Bronchial epithelial cell (primary cell): Measurements from ENCODE around the gene ACTN4. TPM values are rescaled to one million over a fixed set of nuclear protein-coding genes. Genes with fewer than 3 reads are reported as not detected.

Experiments
- DNase-seq: peaks from one replicate; pipeline ENCODE4 v3.0.0-alpha.2; 2010; ENCODE audit warnings: low read depth
- FAIRE-seq: peaks from 2 replicates; lab custom pipeline; 2011; peaks lifted over from hg19 to GRCh38; lab: Jason Lieb, UNC
- H3K27me3 ChIP-seq: 2 replicates; pipeline ENCODE4 v1.5.1; 2011; ENCODE audit warnings: low read length; ENCODE audit not compliant: control insufficient read depth, insufficient read depth
- H3K36me3 ChIP-seq: 2 replicates; pipeline ENCODE4 v1.5.1; 2011; ENCODE audit warnings: low read length; ENCODE audit not compliant: control insufficient read depth, insufficient read depth
- H3K4me3 ChIP-seq: 2 replicates; pipeline ENCODE4 v1.5.1; 2011; ENCODE audit warnings: mild to moderate bottlenecking, low read depth, low read length, control low read depth
- total RNA-seq: library from RNA; depleted of rRNA; stranded (reverse); fragments of >200 nt; gene quantifications from 2 replicates; pipeline ENCODE4 v1.2.1, GENCODE V29; 2014
- TF ChIP-seq, protein P1 (sequence below): IDR thresholded peaks from 2 replicates; pipeline ENCODE4 v1.5.1; 2011; ENCODE audit warnings: mild to moderate bottlenecking, moderate library complexity, low read length, control low read depth, inconsistent platforms; ENCODE audit not compliant: insufficient read depth, severe bottlenecking

The ACTN4 gene
- total RNA-seq, 1 donor from 2014 or later = 130 TPM

DNA sequence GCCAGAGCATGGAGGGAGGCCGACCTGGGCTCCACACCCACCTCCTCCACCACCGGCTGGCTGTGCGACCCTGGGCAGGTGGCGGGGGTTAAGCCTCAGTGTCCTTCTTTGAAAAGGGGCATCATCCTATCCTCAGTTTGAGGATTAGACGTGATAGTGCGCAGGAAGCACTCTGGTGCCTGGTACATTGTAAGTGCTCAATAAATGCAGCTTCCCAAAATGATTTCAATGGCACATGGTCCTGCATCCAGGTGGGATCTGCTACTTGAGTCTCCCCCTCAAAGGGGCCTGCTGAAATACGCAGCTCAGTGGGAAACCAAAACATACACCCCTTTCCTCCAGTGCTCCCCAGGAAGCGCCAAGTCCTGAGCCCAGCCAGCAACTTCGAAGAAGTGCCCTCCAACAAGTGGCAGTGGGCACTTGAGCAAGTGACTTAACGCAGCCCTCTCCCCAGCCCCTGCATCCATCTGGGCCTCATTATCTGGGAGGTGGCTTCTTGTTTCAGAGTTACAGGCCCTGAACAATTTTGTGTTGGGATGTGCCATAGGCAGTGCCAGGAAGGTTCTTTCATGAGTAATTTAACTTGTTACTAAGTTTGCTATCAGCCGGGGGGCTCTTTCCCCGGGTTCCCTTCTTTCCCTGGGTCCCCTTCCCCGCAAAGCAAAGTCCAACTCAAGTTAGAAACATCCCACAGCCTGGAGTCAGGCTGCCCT, 17.9 kb downstream of the ACTN4 start:
- TF ChIP-seq, protein P1, sequence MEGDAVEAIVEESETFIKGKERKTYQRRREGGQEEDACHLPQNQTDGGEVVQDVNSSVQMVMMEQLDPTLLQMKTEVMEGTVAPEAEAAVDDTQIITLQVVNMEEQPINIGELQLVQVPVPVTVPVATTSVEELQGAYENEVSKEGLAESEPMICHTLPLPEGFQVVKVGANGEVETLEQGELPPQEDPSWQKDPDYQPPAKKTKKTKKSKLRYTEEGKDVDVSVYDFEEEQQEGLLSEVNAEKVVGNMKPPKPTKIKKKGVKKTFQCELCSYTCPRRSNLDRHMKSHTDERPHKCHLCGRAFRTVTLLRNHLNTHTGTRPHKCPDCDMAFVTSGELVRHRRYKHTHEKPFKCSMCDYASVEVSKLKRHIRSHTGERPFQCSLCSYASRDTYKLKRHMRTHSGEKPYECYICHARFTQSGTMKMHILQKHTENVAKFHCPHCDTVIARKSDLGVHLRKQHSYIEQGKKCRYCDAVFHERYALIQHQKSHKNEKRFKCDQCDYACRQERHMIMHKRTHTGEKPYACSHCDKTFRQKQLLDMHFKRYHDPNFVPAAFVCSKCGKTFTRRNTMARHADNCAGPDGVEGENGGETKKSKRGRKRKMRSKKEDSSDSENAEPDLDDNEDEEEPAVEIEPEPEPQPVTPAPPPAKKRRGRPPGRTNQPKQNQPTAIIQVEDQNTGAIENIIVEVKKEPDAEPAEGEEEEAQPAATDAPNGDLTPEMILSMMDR = no peak

DNA sequence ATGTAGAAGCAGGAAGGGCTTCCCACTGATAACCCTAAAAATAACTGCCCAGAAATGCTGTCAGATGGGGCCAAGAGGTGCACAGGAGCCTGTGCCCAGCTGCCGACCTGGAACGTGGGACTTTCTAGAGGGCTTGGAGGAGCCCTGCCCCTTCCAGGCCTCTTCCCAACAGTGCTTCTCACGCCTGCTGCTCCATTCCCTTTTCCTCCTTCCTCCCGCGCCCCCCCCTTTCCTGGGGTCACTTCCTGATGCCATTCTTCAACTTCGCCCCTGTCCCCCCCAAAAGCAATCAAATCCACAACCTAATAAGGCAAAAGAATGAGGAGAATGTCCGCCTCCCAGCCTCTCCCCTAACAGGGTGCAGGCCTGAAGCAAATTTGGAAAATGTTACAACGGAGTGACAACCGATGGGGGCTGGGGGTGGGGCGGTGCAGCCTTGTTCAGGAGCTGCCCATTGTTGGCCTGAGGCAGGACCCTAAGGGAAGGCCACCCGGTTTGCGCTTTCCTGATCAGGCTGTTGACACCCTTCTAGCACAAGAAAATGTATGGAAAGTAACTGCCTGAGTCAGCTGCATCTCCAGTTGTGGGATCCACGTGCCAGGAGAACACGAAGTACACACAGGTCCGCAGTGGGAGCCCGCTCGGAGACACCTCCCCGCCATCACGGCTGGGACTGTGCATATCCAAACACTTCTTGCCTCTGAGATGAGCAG, 18.7 kb downstream of the ACTN4 start:
- no peak overlapping the region for H3K4me3 ChIP-seq
- no peaks in the 10 kb centered on the region for H3K27me3 ChIP-seq
- DNase-seq = no peak
- H3K36me3 ChIP-seq = peaks cover 17% of the 10 kb centered on the region
- FAIRE-seq = no peak
- TF ChIP-seq, protein P1 = no peak

More for the DNA sequence above, 17.9 kb downstream of the ACTN4 start:
- FAIRE-seq = no peak
- Histone ChIP-seq H3K27me3 (no peaks in the 10 kb centered on the region), H3K36me3 (peaks cover 21% of the 10 kb centered on the region), H3K4me3 (no peak overlapping the region)
- DNase-seq = no peak

DNA sequence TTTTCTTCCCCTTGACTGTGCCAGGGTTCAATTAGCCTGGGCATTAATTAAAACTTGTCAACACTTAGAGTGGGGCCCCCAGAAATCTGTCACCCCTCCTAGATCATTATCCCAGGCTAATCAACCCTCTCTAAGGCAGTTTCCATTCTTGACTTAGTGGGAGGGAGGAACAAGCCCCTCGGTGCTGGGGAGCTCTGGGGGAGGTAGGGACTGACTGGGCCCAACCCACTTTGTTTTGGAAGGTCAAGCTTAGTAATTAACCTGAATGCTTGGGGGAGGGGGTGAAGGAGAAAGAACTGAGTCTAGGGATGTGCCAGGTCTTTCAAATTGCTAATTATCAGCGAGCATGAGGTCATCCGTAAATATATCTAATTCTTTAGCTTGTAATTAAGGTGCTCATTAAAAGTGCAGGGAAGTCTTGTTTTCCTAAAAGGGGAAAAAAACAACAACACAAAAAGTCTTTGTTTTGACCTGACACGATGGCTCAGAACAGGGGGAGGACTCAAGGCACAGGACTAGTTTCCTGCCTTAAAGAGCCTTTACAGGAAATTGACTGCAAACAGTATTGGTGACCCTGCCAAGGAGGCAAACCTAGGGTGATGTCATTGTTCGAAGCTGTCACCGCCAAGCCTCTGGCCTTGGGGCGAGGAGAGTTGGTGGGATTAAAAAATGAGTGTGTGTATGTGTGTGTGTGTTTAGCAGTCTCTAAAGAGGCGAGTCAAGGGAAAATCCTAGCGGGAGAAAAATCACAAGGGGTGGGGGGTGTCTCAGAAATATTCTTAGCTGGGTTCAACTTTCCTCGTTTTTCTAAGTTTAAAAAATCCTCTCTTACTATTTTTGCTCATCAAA, 19.4 kb downstream of the ACTN4 start:
- Histone ChIP-seq H3K4me3 (no peak overlapping the region), H3K27me3 (no peaks in the 10 kb centered on the region), H3K36me3 (peaks cover 17% of the 10 kb centered on the region)
- FAIRE-seq (no peak), DNase-seq (peak; percentile 82)
- TF ChIP-seq, protein P1 = no peak

DNA sequence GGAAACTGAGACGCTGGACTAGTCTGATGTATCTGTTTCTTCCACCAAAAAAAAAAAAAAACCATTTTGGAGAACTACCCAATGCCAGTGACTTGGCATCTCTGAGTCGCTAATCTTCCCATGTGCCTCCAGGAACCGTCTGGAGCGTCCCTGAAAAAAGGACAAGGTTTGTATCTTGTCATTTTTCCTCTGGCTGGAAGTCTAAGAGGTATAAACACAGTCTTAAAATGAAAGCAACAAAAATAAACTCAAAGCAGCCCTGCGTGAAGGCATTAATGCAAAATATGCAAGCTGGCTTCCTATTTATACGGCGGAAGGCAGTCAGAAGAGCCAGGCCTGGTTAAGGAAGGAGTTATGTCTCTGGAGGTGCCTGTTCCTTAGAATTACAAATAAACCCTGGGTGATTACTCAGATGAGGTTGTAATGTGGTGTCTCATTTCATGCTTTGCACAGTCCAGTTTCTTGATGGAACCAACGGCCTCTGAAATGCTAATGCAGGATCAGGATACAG, 20.3 kb downstream of the ACTN4 start:
- Histone ChIP-seq H3K27me3 (no peaks in the 10 kb centered on the region), H3K36me3 (peaks cover 18% of the 10 kb centered on the region), H3K4me3 (no peak overlapping the region)
- no peak for DNase-seq
- FAIRE-seq = no peak
- TF ChIP-seq, protein P1 = no peak

DNA sequence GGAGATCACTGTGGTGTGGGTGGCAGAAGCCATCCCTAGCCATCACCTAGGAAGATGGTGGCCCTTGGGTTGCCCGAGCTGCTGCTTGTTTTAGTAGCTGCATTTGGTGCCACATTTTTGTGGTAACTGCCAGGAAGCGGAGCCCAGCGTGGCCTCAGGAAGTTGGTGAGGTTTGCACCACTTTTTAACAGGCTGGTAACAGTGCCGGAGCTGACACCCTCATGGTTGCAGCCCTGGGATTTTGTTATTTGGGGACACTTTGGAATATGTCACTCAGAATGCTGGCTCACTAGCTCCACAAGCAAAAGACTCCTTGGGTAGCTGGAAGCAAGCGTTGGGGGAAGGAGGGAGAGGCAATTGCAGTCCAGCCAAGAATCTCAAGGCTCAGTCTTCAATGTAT, 22.1 kb downstream of the ACTN4 start:
- H3K36me3 ChIP-seq = peaks cover 14% of the 10 kb centered on the region
- TF ChIP-seq, protein P1 = no peak
- FAIRE-seq (no peak), DNase-seq (no peak)
- no peaks in the 10 kb centered on the region for H3K27me3 ChIP-seq
- H3K4me3 ChIP-seq = no peak overlapping the region
